LNCaP clone FGC (cell line): Measurements from ENCODE around the gene UNC93B1.

Experiments used
- DNase-seq: peaks from one replicate; pipeline ENCODE4 v3.0.0-alpha.2; 2011; ENCODE audit warnings: low read depth
- H3K4me3 ChIP-seq: 2 replicates; pipeline ENCODE4 v1.5.1; 2011; ENCODE audit warnings: mild to moderate bottlenecking, low read depth, low read length, control low read depth
- CTCF ChIP-seq: IDR thresholded peaks from 2 replicates; pipeline ENCODE4 v1.5.1; 2012; ENCODE audit warnings: mild to moderate bottlenecking; ENCODE audit not compliant: control insufficient read depth, insufficient read depth; ENCODE audit errors: extremely low read depth

UNC93B1 gene

GRCh38 chr11:68038718-68039525 lies 35.0 kb upstream of the UNC93B1 start, which contains the start of gene TCIRG1:
Gene TCIRG1, plus strand, starts transcription at chr11:68039025. Its CDS starts 2,247 bp downstream, at chr11:68041272.
- TF ChIP-seq CTCF: no peak
- H3K4me3 ChIP-seq: peak within 1 kb of the TSS; percentile 60
- peak; percentile 21 for DNase-seq

GRCh38 chr11:68038226-68038717 lies 34.4 kb upstream of the UNC93B1 start:
- peak overlapping the region; percentile 60 for H3K4me3 ChIP-seq
- TF ChIP-seq CTCF: no peak
- no peak for DNase-seq

- H3K4me3 ChIP-seq: no peak overlapping the region
- DNase-seq: no peak
- no peak for TF ChIP-seq CTCF
Observed at GRCh38 chr11:68037411-68038225, 33.7 kb upstream of the UNC93B1 start.

GRCh38 chr11:68036717-68037239 lies 32.9 kb upstream of the UNC93B1 start:
- no peak for DNase-seq
- H3K4me3 ChIP-seq: no peak overlapping the region
- TF ChIP-seq CTCF: no peak

- TF ChIP-seq CTCF: no peak
- no peak overlapping the region for H3K4me3 ChIP-seq
- no peak for DNase-seq
Observed at GRCh38 chr11:68036141-68036716, 32.3 kb upstream of the UNC93B1 start.

GRCh38 chr11:68035266-68035876 lies 31.5 kb upstream of the UNC93B1 start:
- no peak for DNase-seq
- H3K4me3 ChIP-seq: no peak overlapping the region
- TF ChIP-seq CTCF: no peak
